A549 (cell line): ENCODE results near the gene RASSF6. TPM values are rescaled to one million over a fixed set of nuclear protein-coding genes. Genes with fewer than 3 reads are reported as not detected.
A peak's percentile ranks its signal among the peaks of the same experiment; 100 is the strongest.

Source experiments
- ATAC-seq, 2 experiments: fragments of 200-7000 bp in 1 of 2; fragments of >200 bp in 1 of 2; cut with Nextera tagmentation in 1 of 2; cut with Tn5 transposase in 1 of 2; 3 replicates each; pipeline versions ENCODE4 v1.8.0 to v1.9.1; 2018 to 2020; ENCODE audit warnings: mild to moderate bottlenecking in 1 of 2, moderate library complexity in 1 of 2
- CTCF ChIA-PET: fragments of 300-600 bp; sonication (Branson Sonifier 250); formaldehyde crosslinking; extraction: SDS; loops from one replicate; lab custom pipeline; 2021; ENCODE audit warnings: antibody characterized with exemption, inconsistent platforms; lab: Yijun Ruan, JAX
- POLR2A ChIA-PET: fragments of 350-600 bp; formaldehyde crosslinking; extraction: SDS; loops from one replicate; lab custom pipeline; 2021; ENCODE audit warnings: antibody characterized with exemption, inconsistent platforms; lab: Yijun Ruan, JAX
- DNase-seq, 2 experiments: peaks; one replicate each; pipeline versions ENCODE4 v3.0.0 to v3.0.0-alpha.2; 2011 to 2016; ENCODE audit warnings: low read depth in 1 of 2, low spot score in 1 of 2
- FAIRE-seq: peaks from 2 replicates; lab custom pipeline; 2011; peaks lifted over from hg19 to GRCh38; lab: Jason Lieb, UNC
- H3K27ac ChIP-seq, 2 experiments: fragments of >200 bp; sonication (Bioruptor Twin); formaldehyde crosslinking; 3 replicates each; pipeline ENCODE4 v1.5.1; 2016 to 2017
- H3K4me1 ChIP-seq: fragments of >200 bp; sonication (Bioruptor Twin); formaldehyde crosslinking; 3 replicates; pipeline ENCODE4 v1.6.1; 2016
- H3K4me2 ChIP-seq: fragments of >200 bp; sonication (Bioruptor Twin); formaldehyde crosslinking; 3 replicates; pipeline ENCODE4 v1.6.1; 2016
- H3K4me3 ChIP-seq: fragments of >200 bp; sonication (Bioruptor Twin); formaldehyde crosslinking; 3 replicates; pipeline ENCODE4 v1.5.1; 2016
- H3K9me3 ChIP-seq: fragments of >200 bp; sonication (Bioruptor Twin); formaldehyde crosslinking; 3 replicates; pipeline ENCODE4 v1.6.1; 2016
- BHLHE40 ChIP-seq: IDR thresholded peaks from 2 replicates; pipeline ENCODE4 v1.6.1; 2012; ENCODE audit warnings: low read depth, low read length, inconsistent platforms
- CBX2 ChIP-seq: fragments of 200-600 bp; sonication (generic); IDR thresholded peaks from 2 replicates; pipeline ENCODE4 v1.6.1; 2016; ENCODE audit warnings: low read depth, mild to moderate bottlenecking, borderline replicate concordance
- CHD4 ChIP-seq: fragments of 200-600 bp; sonication (generic); IDR thresholded peaks from 2 replicates; pipeline ENCODE4 v1.6.1; 2016; ENCODE audit warnings: antibody characterized with exemption, mild to moderate bottlenecking, borderline replicate concordance
- GATA3 ChIP-seq: IDR thresholded peaks from 2 replicates; pipeline ENCODE4 v1.6.1; 2012; ENCODE audit warnings: borderline replicate concordance
- KDM5A ChIP-seq: fragments of 200-600 bp; sonication (generic); IDR thresholded peaks from 2 replicates; pipeline ENCODE4 v1.6.1; 2016; ENCODE audit warnings: antibody characterized with exemption, mild to moderate bottlenecking
- MAFK ChIP-seq: fragments of 450-650 bp; IDR thresholded peaks from 2 replicates; pipeline ENCODE4 v1.6.1; 2014; ENCODE audit not compliant: partially characterized antibody
- MAZ ChIP-seq: fragments of 150-350 bp; IDR thresholded peaks from 2 replicates; pipeline ENCODE4 v1.6.1; 2014; ENCODE audit warnings: antibody characterized with exemption, low read depth, low read length, borderline replicate concordance
- MYC ChIP-seq: IDR thresholded peaks from 2 replicates; pipeline ENCODE4 v1.6.1; 2012; ENCODE audit warnings: mild to moderate bottlenecking, inconsistent platforms, low read length, improper control_type of control experiment, borderline replicate concordance
- NFE2L2 ChIP-seq: fragments of 150-350 bp; conservative IDR thresholded peaks from 2 replicates; pipeline ENCODE4 v1.6.1; 2014; ENCODE audit warnings: low read length
- NR3C1 ChIP-seq: fragments of >200 bp; sonication (Bioruptor Twin); formaldehyde crosslinking; IDR thresholded peaks from 3 replicates; pipeline ENCODE4 v1.6.1; 2017
- POLR2A ChIP-seq: IDR thresholded peaks from 2 replicates; pipeline ENCODE4 v1.6.1; 2012; ENCODE audit warnings: mild to moderate bottlenecking, low read length
- RCOR1 ChIP-seq: fragments of 150-350 bp; IDR thresholded peaks from 2 replicates; pipeline ENCODE4 v1.6.1; 2014; ENCODE audit warnings: antibody characterized with exemption, low read length, low read depth
- RNF2 ChIP-seq: fragments of 200-600 bp; sonication (generic); IDR thresholded peaks from 2 replicates; pipeline ENCODE4 v1.6.1; 2016; ENCODE audit warnings: low read depth, mild to moderate bottlenecking, antibody characterized with exemption, moderate library complexity, borderline replicate concordance
- SMC3 ChIP-seq: fragments of >200 bp; sonication (Bioruptor Twin); formaldehyde crosslinking; IDR thresholded peaks from 3 replicates; pipeline ENCODE4 v1.6.1; 2018; ENCODE audit warnings: inconsistent platforms
- ZC3H11A ChIP-seq: fragments of 450-650 bp; IDR thresholded peaks from 2 replicates; pipeline ENCODE4 v1.6.1; 2014; ENCODE audit warnings: antibody characterized with exemption, mild to moderate bottlenecking
- WGBS: methylation state at CpG from one replicate; pipeline ENCODE4 v1.1.6; 2017; ENCODE audit errors: missing lambda C conversion rate; 5-methylcytosine and 5-hydroxymethylcytosine counted together
- polyA plus RNA-seq, 4 experiments: library from polyadenylated mRNA; depleted of rRNA in 3 of 4; stranded (reverse); fragments of >200 nt; fragmentation: RNase III in 1 of 4; extraction: RNeasy Plus Mini Kit Qiagen cat#74134 plus additional on column Dnase treatment in 1 of 4; gene quantifications; 2 replicates in 3 of 4; 3 replicates in 1 of 4; pipeline ENCODE4 v1.2.3, GENCODE V29; 2011 to 2017
- TF ChIP-seq, protein P1 (sequence below): fragments of 150-350 bp; IDR thresholded peaks from 2 replicates; pipeline ENCODE4 v1.6.1; 2014; ENCODE audit warnings: low read depth, mild to moderate bottlenecking, low read length
- TF ChIP-seq, protein P2 (sequence below): IDR thresholded peaks from 2 replicates; pipeline ENCODE4 v1.6.1; 2012
- TF ChIP-seq, protein P3 (sequence below): fragments of 250-450 bp; sonication (Bioruptor Pico); IDR thresholded peaks from 2 replicates; pipeline ENCODE4 v1.5.0; 2020; ENCODE audit warnings: low read depth, mild to moderate bottlenecking, moderate library complexity
- TF ChIP-seq, protein P4 (sequence below): fragments of >200 bp; sonication (Bioruptor Twin); formaldehyde crosslinking; IDR thresholded peaks from 3 replicates; pipeline ENCODE4 v1.5.1; 2016

The RASSF6 gene
- polyA plus RNA-seq, 2 of the 4 experiments (the other 2 are of a cell fraction), result 1.8 to 5.9 TPM

DNA sequence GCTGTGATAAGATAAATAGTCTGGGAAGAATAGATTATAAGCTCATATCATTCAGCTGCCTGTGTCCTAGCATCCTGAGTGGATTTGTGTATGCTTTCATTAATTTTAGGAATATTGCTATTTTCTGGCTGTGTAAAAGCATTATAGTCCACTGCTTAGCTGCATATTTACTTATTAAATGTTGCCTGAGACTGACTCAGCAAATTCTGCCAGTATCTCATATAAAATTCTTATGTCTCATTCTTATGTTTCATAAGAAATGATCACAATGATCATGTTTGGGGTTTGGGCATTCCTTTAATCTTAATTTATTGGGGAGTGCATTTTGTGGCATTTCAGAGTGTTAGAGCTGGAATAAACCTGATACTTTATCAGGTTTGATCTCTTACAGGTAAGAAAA is 34.9 kb downstream of the RASSF6 start:
- Histone ChIP-seq H3K27ac (peak overlapping the region; percentile 20 to 45; a peak in 1 of 6 replicates), H3K4me3 (no peak overlapping the region), H3K4me2 (no peak overlapping the region), H3K9me3 (no peaks in the 10 kb centered on the region)
- FAIRE-seq, result no peak
- ATAC-seq, result no peak
- CTCF ChIA-PET, result interaction anchor here (0.9 to 4.1 kb wide), 4 partner anchors 11 to 77 kb away, joined by 3 to 20 read pairs (median 4); no protein-coding TSS in a partner anchor
- TF ChIP-seq, protein P1, sequence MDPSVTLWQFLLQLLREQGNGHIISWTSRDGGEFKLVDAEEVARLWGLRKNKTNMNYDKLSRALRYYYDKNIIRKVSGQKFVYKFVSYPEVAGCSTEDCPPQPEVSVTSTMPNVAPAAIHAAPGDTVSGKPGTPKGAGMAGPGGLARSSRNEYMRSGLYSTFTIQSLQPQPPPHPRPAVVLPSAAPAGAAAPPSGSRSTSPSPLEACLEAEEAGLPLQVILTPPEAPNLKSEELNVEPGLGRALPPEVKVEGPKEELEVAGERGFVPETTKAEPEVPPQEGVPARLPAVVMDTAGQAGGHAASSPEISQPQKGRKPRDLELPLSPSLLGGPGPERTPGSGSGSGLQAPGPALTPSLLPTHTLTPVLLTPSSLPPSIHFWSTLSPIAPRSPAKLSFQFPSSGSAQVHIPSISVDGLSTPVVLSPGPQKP, result no peak
- peak; percentile 58 for TF ChIP-seq MAFK
- TF ChIP-seq, all 56 proteins: peak for 1
- POLR2A ChIA-PET, result no interaction called here
- DNase-seq, result no peak
- peaks cover 20% of the 10 kb centered on the region; the same call in 2 of the 3 replicates for H3K4me1 ChIP-seq

DNA sequence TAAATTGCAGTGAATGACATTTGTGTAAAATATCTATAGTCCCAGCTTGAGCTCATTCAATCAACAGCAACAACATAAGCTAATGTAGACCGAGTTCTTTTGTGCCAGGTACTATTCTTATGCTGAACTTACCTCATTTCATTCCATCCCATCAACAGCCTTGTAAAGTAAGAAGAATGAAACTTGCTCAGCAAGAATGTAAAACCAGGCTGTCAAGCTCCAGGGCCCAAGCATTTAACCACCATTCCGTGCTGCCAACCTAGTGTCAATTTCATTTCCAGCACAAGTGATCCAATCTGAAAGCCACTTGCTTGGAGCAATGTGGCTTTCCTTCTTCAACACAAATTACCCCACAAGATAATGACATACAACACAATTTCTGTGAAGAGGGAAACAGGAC is 36.6 kb downstream of the RASSF6 start:
- POLR2A ChIA-PET, result no interaction called here

DNA sequence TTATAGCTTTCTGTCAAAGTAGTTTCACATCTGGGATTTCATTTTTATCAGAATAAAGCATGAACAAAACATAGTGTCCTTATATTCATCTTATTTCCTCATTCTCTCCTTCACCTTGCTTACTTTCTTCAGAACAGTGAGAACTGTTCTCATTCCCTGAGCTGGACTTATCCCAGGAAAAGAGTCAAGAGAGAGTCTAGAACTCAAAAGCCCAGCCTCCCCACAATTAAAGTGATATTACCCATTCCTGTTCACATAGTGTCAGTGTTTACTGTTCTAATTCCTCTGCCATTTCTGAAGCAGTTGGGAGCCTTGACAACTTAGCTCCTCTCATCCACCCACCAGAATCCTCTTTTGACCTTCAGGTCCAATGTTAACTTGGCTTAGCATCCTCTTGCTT is 42.9 kb downstream of the RASSF6 start:
- H3K27ac ChIP-seq, result no peak overlapping the region
- no peak overlapping the region for H3K4me2 ChIP-seq
- H3K4me3 ChIP-seq, result no peak overlapping the region
- CTCF ChIA-PET, result interaction anchor here (1.7 kb wide), 1 partner anchor 557 kb away, joined by 4 read pairs; no protein-coding TSS in a partner anchor
- ATAC-seq (no peak), DNase-seq (no peak), FAIRE-seq (no peak)
- no peaks in the 10 kb centered on the region for H3K9me3 ChIP-seq
- POLR2A ChIA-PET, result no interaction called here
- TF ChIP-seq, protein P1, result no peak
- TF ChIP-seq MYC (no peak), CBX2 (no peak), KDM5A (no peak), ZC3H11A (no peak), RNF2 (no peak), GATA3 (no peak), RCOR1 (no peak), CHD4 (no peak), MAZ (no peak)
- H3K4me1 ChIP-seq, result no peaks in the 10 kb centered on the region

More for the DNA sequence above, 36.6 kb downstream of the RASSF6 start:
- DNase-seq, result no peak
- ATAC-seq, result no peak
- H3K4me1 ChIP-seq, result peaks cover 8% of the 10 kb centered on the region; the same call in 1 of the 3 replicates
- 88% methylated on average over 2 of the region's 2 CpGs for WGBS
- no peak overlapping the region for H3K4me3 ChIP-seq
- H3K9me3 ChIP-seq, result no peaks in the 10 kb centered on the region
- CTCF ChIA-PET, result interaction anchor here (1.0 to 4.1 kb wide), 3 partner anchors 10 to 70 kb away, joined by 4 to 20 read pairs (median 5); no protein-coding TSS in a partner anchor
- no peak overlapping the region for H3K27ac ChIP-seq
- no peak overlapping the region for H3K4me2 ChIP-seq
- no peak for FAIRE-seq
- no peak for TF ChIP-seq NR3C1
- no peak for TF ChIP-seq SMC3
- TF ChIP-seq, protein P2, sequence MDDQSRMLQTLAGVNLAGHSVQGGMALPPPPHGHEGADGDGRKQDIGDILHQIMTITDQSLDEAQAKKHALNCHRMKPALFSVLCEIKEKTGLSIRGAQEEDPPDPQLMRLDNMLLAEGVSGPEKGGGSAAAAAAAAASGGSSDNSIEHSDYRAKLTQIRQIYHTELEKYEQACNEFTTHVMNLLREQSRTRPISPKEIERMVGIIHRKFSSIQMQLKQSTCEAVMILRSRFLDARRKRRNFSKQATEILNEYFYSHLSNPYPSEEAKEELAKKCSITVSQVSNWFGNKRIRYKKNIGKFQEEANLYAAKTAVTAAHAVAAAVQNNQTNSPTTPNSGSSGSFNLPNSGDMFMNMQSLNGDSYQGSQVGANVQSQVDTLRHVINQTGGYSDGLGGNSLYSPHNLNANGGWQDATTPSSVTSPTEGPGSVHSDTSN, result no peak
- TF ChIP-seq NFE2L2, result no peak
- TF ChIP-seq, protein P3, sequence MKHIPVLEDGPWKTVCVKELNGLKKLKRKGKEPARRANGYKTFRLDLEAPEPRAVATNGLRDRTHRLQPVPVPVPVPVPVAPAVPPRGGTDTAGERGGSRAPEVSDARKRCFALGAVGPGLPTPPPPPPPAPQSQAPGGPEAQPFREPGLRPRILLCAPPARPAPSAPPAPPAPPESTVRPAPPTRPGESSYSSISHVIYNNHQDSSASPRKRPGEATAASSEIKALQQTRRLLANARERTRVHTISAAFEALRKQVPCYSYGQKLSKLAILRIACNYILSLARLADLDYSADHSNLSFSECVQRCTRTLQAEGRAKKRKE (CRISPR knock-in tag), result no peak
- TF ChIP-seq, protein P4, sequence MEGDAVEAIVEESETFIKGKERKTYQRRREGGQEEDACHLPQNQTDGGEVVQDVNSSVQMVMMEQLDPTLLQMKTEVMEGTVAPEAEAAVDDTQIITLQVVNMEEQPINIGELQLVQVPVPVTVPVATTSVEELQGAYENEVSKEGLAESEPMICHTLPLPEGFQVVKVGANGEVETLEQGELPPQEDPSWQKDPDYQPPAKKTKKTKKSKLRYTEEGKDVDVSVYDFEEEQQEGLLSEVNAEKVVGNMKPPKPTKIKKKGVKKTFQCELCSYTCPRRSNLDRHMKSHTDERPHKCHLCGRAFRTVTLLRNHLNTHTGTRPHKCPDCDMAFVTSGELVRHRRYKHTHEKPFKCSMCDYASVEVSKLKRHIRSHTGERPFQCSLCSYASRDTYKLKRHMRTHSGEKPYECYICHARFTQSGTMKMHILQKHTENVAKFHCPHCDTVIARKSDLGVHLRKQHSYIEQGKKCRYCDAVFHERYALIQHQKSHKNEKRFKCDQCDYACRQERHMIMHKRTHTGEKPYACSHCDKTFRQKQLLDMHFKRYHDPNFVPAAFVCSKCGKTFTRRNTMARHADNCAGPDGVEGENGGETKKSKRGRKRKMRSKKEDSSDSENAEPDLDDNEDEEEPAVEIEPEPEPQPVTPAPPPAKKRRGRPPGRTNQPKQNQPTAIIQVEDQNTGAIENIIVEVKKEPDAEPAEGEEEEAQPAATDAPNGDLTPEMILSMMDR, result no peak
- no peak for TF ChIP-seq BHLHE40
- TF ChIP-seq MAFK, result no peak
- no peak for TF ChIP-seq POLR2A
